HepG2 (cell line): ENCODE measurements around the gene ARL10. TPM values are rescaled to one million over a fixed set of nuclear protein-coding genes. Genes with fewer than 3 reads are reported as not detected.
A peak's percentile ranks its signal among the peaks of the same experiment; 100 is the strongest.

Source experiments
- ETV6 ChIP-seq: sonication (generic); formaldehyde crosslinking; conservative IDR thresholded peaks from 2 replicates; pipeline ENCODE4 v1.4.0; 2020; ENCODE audit warnings: missing genetic modification reagents
- FOSL2 ChIP-seq: sonication (generic); formaldehyde crosslinking; IDR thresholded peaks from 2 replicates; pipeline ENCODE4 v1.4.0; 2020; ENCODE audit warnings: missing genetic modification reagents
- HNF4G ChIP-seq, 2 experiments: sonication (generic) in 1 of 2; formaldehyde crosslinking in 1 of 2; IDR thresholded peaks; 2 replicates each; pipeline versions ENCODE4 v1.4.0 to v1.6.1; 2011 to 2020; ENCODE audit warnings: borderline replicate concordance in 2 of 2, low read depth in 2 of 2, mild to moderate bottlenecking in 2 of 2, low read length in 1 of 2, missing genetic modification reagents in 1 of 2, moderate library complexity in 1 of 2
- KMT2A ChIP-seq: sonication (generic); formaldehyde crosslinking; IDR thresholded peaks from 2 replicates; pipeline ENCODE4 v1.4.0; 2020; ENCODE audit warnings: missing genetic modification reagents
- NFATC3 ChIP-seq: sonication (generic); formaldehyde crosslinking; IDR thresholded peaks from 2 replicates; pipeline ENCODE4 v1.5.1; 2020; ENCODE audit warnings: mild to moderate bottlenecking, missing genetic modification reagents
- PHF20 ChIP-seq: sonication (generic); formaldehyde crosslinking; IDR thresholded peaks from 2 replicates; pipeline ENCODE4 v1.5.0; 2020; ENCODE audit warnings: mild to moderate bottlenecking, missing genetic modification reagents
- SIX4 ChIP-seq: sonication (generic); formaldehyde crosslinking; IDR thresholded peaks from 2 replicates; pipeline ENCODE4 v1.4.0; 2020; ENCODE audit warnings: missing genetic modification reagents
- SP5 ChIP-seq: IDR thresholded peaks from 2 replicates; pipeline ENCODE4 v1.6.1; 2016; ENCODE audit warnings: low read depth, borderline replicate concordance
- TEAD2 ChIP-seq: sonication (generic); formaldehyde crosslinking; IDR thresholded peaks from 2 replicates; pipeline ENCODE4 v1.9.0; 2021; ENCODE audit warnings: missing genetic modification reagents
- ZNF232 ChIP-seq: sonication (generic); formaldehyde crosslinking; IDR thresholded peaks from 2 replicates; pipeline ENCODE4 v1.4.0; 2020; ENCODE audit warnings: missing genetic modification reagents, borderline replicate concordance
- ZNF234 ChIP-seq: sonication (generic); formaldehyde crosslinking; conservative IDR thresholded peaks from 2 replicates; pipeline ENCODE4 v1.5.1; 2020; ENCODE audit warnings: mild to moderate bottlenecking, missing genetic modification reagents
- ZNF510 ChIP-seq: sonication (generic); formaldehyde crosslinking; IDR thresholded peaks from 2 replicates; pipeline ENCODE4 v1.4.0; 2020; ENCODE audit warnings: low read depth, mild to moderate bottlenecking, missing genetic modification reagents
- ZNF549 ChIP-seq: sonication (generic); formaldehyde crosslinking; IDR thresholded peaks from 2 replicates; pipeline ENCODE4 v1.5.0; 2020; ENCODE audit warnings: missing genetic modification reagents
- ZNF773 ChIP-seq: sonication (generic); formaldehyde crosslinking; IDR thresholded peaks from 2 replicates; pipeline ENCODE4 v1.4.0; 2020; ENCODE audit warnings: missing genetic modification reagents, borderline replicate concordance
- ZNF883 ChIP-seq: sonication (generic); formaldehyde crosslinking; IDR thresholded peaks from 2 replicates; pipeline ENCODE4 v1.5.1; 2020; ENCODE audit warnings: mild to moderate bottlenecking, missing genetic modification reagents; ENCODE audit errors: not compliant biosample characterization
- polyA plus RNA-seq, 8 experiments: library from polyadenylated mRNA; depleted of rRNA in 3 of 8; stranded (reverse) in 7 of 8; unstranded in 1 of 8; fragments of >200 nt; fragmentation: Illumina TruSeq in 4 of 8; extraction: Trizol in 4 of 8; gene quantifications; 2 replicates each; pipeline versions ENCODE4 v1.2.1 to v1.2.3, GENCODE V29; 2011 to 2016; ENCODE audit warnings: low read depth in 4 of 8, missing spikeins in 1 of 8, mixed read lengths in 1 of 8; ENCODE audit not compliant: insufficient read depth in 1 of 8
- total RNA-seq, 5 experiments: library from RNA; depleted of rRNA; stranded (reverse); fragments of >200 nt; fragmentation: Illumina TruSeq; extraction: Trizol; gene quantifications; 2 replicates each; pipeline ENCODE4 v1.2.3, GENCODE V29; 2016; ENCODE audit warnings: low read depth in 1 of 5
- TF ChIP-seq, protein P1 (sequence below): sonication (generic); formaldehyde crosslinking; IDR thresholded peaks from 2 replicates; pipeline ENCODE4 v1.5.1; 2020; ENCODE audit warnings: mild to moderate bottlenecking, moderate library complexity, missing genetic modification reagents
- TF ChIP-seq, protein P2 (sequence below): sonication (generic); formaldehyde crosslinking; IDR thresholded peaks from 2 replicates; pipeline ENCODE4 v1.8.0; 2022; ENCODE audit warnings: missing genetic modification reagents, low read depth, mild to moderate bottlenecking, borderline replicate concordance
- TF ChIP-seq, protein P3 (sequence below): sonication (generic); formaldehyde crosslinking; IDR thresholded peaks from 2 replicates; pipeline ENCODE4 v1.5.1; 2020; ENCODE audit warnings: mild to moderate bottlenecking, missing genetic modification reagents
- TF ChIP-seq, protein P4 (sequence below): fragments of 450-650 bp; IDR thresholded peaks from 2 replicates; pipeline ENCODE4 v1.6.1; 2016
- TF ChIP-seq, protein P5 (sequence below): sonication (generic); formaldehyde crosslinking; IDR thresholded peaks from 2 replicates; pipeline ENCODE4 v1.4.0; 2020; ENCODE audit warnings: missing genetic modification reagents

ARL10 gene
- total and polyA plus RNA-seq, 2 of the 13 experiments (the other 11 are each of a cell fraction or from before 2014, with no cell fraction given): 0.18 to 0.50 TPM

DNA sequence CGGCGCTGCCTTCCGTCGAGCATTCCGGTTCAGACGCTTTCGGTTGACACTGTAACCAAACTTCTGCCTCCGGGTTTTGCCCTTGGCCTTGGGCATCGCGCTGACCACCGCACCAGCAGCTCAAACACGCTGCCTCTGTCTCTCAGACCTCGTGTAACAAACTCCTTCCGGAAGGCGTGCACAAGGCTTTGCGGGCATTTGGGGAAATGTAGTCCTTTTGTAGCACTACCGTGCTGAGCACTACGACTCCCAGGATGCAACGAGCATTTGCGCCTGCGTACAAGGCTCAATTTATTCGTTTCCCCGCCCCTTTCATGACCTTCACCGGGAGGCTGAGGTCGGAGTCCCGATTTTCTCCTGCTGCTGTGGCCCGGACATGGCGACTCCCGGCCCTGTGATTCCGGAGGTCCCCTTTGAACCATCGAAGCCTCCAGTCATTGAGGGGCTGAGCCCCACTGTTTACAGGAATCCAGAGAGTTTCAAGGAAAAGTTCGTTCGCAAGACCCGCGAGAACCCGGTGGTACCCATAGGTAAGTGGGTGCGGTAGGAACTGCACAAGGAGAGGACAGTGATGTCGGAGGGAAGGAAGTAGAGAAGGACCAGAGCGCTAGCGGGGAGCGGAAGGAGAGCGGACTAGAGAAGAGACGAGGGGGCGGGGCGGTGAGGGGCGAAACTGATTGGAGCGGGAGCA lies 23.3 kb downstream of the ARL10 start, which contains the start of the genes HIGD2A and NOP16 (continued):
- TF ChIP-seq SP5 (CRISPR knock-in tag) (peak; percentile 39; the same call in 1 of the 2 replicates), HNF4G (IDR thresholded peaks at IDR 0.05; ENCODE audit: borderline replicate concordance, low read depth, low read length) (no peak), HNF4G (CRISPR knock-in tag; IDR thresholded peaks at IDR 0.05; ENCODE audit: borderline replicate concordance, low read depth) (peak; percentile 27; the same call in 1 of the 2 replicates), KMT2A (no peak; the same call in 1 of the 2 replicates), ZNF549 (CRISPR knock-in tag) (no peak), FOSL2 (peak; percentile 27; the same call in 1 of the 2 replicates), TEAD2 (CRISPR knock-in tag) (no peak), SIX4 (CRISPR knock-in tag) (peak; percentile 26), ZNF510 (peak; percentile 91), ETV6 (no peak; the same call in 1 of the 2 replicates), ZNF883 (peak; percentile 56), PHF20 (CRISPR knock-in tag) (peak; percentile 94), ZNF773 (0 out of 2 replicates have a peak, but pooled peaks have one; percentile 29), ZNF234 (CRISPR knock-in tag) (0 out of 2 replicates have a peak, but pooled peaks have one; percentile 38), NFATC3 (peak; percentile 22; the same call in 1 of the 2 replicates), ZNF232 (CRISPR knock-in tag) (peak; percentile 82)
- TF ChIP-seq, protein P1, sequence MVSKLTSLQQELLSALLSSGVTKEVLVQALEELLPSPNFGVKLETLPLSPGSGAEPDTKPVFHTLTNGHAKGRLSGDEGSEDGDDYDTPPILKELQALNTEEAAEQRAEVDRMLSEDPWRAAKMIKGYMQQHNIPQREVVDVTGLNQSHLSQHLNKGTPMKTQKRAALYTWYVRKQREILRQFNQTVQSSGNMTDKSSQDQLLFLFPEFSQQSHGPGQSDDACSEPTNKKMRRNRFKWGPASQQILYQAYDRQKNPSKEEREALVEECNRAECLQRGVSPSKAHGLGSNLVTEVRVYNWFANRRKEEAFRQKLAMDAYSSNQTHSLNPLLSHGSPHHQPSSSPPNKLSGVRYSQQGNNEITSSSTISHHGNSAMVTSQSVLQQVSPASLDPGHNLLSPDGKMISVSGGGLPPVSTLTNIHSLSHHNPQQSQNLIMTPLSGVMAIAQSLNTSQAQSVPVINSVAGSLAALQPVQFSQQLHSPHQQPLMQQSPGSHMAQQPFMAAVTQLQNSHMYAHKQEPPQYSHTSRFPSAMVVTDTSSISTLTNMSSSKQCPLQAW (CRISPR knock-in tag): peak; percentile 96; the same call in 1 of the 2 replicates
- TF ChIP-seq, protein P2, sequence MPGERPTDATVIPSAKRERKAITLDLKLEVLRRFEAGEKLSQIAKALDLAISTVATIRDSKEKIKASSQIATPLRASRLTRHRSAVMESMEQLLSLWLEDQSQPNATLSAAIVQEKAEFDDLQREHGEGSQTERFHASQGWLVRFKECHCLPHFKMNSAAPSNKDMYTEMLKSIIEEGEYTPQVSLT: no peak
- TF ChIP-seq, protein P3, sequence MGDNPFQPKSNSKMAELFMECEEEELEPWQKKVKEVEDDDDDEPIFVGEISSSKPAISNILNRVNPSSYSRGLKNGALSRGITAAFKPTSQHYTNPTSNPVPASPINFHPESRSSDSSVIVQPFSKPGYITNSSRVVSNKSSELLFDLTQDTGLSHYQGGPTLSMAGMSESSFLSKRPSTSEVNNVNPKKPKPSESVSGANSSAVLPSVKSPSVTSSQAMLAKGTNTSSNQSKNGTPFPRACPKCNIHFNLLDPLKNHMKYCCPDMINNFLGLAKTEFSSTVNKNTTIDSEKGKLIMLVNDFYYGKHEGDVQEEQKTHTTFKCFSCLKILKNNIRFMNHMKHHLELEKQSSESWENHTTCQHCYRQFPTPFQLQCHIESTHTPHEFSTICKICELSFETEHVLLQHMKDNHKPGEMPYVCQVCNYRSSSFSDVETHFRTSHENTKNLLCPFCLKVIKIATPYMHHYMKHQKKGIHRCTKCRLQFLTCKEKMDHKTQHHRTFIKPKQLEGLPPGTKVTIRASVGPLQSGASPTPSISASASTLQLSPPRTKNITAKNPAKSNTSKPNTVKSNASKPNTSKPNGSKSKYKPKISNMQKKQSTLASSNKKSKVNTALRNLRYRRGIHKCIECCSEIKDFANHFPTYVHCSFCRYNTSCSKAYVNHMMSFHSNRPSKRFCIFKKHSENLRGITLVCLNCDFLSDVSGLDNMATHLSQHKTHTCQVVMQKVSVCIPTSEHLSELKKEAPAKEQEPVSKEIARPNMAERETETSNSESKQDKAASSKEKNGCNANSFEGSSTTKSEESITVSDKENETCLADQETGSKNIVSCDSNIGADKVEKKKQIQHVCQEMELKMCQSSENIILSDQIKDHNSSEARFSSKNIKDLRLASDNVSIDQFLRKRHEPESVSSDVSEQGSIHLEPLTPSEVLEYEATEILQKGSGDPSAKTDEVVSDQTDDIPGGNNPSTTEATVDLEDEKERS (CRISPR knock-in tag): peak; percentile 57; the same call in 1 of the 2 replicates
- TF ChIP-seq, protein P4, sequence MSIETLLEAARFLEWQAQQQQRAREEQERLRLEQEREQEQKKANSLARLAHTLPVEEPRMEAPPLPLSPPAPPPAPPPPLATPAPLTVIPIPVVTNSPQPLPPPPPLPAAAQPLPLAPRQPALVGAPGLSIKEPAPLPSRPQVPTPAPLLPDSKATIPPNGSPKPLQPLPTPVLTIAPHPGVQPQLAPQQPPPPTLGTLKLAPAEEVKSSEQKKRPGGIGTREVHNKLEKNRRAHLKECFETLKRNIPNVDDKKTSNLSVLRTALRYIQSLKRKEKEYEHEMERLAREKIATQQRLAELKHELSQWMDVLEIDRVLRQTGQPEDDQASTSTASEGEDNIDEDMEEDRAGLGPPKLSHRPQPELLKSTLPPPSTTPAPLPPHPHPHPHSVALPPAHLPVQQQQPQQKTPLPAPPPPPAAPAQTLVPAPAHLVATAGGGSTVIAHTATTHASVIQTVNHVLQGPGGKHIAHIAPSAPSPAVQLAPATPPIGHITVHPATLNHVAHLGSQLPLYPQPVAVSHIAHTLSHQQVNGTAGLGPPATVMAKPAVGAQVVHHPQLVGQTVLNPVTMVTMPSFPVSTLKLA: peak; percentile 87
- TF ChIP-seq, protein P5, sequence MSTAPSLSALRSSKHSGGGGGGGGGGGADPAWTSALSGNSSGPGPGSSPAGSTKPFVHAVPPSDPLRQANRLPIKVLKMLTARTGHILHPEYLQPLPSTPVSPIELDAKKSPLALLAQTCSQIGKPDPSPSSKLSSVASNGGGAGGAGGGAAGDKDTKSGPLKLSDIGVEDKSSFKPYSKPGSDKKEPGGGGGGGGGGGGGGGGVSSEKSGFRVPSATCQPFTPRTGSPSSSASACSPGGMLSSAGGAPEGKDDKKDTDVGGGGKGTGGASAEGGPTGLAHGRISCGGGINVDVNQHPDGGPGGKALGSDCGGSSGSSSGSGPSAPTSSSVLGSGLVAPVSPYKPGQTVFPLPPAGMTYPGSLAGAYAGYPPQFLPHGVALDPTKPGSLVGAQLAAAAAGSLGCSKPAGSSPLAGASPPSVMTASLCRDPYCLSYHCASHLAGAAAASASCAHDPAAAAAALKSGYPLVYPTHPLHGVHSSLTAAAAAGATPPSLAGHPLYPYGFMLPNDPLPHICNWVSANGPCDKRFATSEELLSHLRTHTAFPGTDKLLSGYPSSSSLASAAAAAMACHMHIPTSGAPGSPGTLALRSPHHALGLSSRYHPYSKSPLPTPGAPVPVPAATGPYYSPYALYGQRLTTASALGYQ: no peak; the same call in 1 of the 2 replicates
